HepG2 (cell line): ENCODE results near the gene GLE1. TPM values are rescaled to one million over a fixed set of nuclear protein-coding genes. Genes with fewer than 3 reads are reported as not detected.

Experiments
- EEA1 ChIP-seq: sonication (generic); formaldehyde crosslinking; IDR thresholded peaks from 2 replicates; pipeline ENCODE4 v1.5.1; 2020; ENCODE audit warnings: mild to moderate bottlenecking, missing genetic modification reagents, borderline replicate concordance
- HOXA5 ChIP-seq: sonication (generic); formaldehyde crosslinking; IDR thresholded peaks from 2 replicates; pipeline ENCODE4 v1.4.0; 2020; ENCODE audit warnings: missing genetic modification reagents
- IKZF1 ChIP-seq: fragments of 450-650 bp; IDR thresholded peaks from 2 replicates; pipeline ENCODE4 v1.7.1; 2016
- KLF9 ChIP-seq: IDR thresholded peaks from 2 replicates; pipeline ENCODE4 v1.6.1; 2016; ENCODE audit warnings: low read depth
- MED13 ChIP-seq: sonication (generic); formaldehyde crosslinking; IDR thresholded peaks from 2 replicates; pipeline ENCODE4 v1.5.0; 2020; ENCODE audit warnings: missing genetic modification reagents
- MIER3 ChIP-seq: IDR thresholded peaks from 2 replicates; pipeline ENCODE4 v1.6.1; 2016; ENCODE audit warnings: missing compliant biosample characterization, borderline replicate concordance
- MXD4 ChIP-seq: IDR thresholded peaks from 2 replicates; pipeline ENCODE4 v1.6.1; 2016; ENCODE audit warnings: mild to moderate bottlenecking, missing biosample characterization, missing genetic modification reagents
- NCOA1 ChIP-seq: sonication (generic); formaldehyde crosslinking; IDR thresholded peaks from 2 replicates; pipeline ENCODE4 v1.9.0; 2021; ENCODE audit warnings: missing genetic modification reagents
- NFE2L2 ChIP-seq: fragments of 150-350 bp; IDR thresholded peaks from 2 replicates; pipeline ENCODE4 v1.6.1; 2014; ENCODE audit warnings: low read length
- RAD21 ChIP-seq: fragments of 450-650 bp; formaldehyde crosslinking; IDR thresholded peaks from 2 replicates; pipeline ENCODE4 v1.5.0; 2020; ENCODE audit warnings: mild to moderate bottlenecking
- RFX5 ChIP-seq: IDR thresholded peaks from 2 replicates; pipeline ENCODE4 v1.6.1; 2011; ENCODE audit warnings: low read depth, low read length, improper control_type of control experiment
- TCF12 ChIP-seq, 2 experiments: fragments of 450-650 bp in 1 of 2; sonication (generic) in 1 of 2; formaldehyde crosslinking in 1 of 2; IDR thresholded peaks; 2 replicates each; pipeline versions ENCODE4 v1.6.1 to v1.8.0; 2017 to 2022; ENCODE audit warnings: antibody characterized with exemption in 1 of 2, mild to moderate bottlenecking in 1 of 2, missing genetic modification reagents in 1 of 2, moderate library complexity in 1 of 2
- TOE1 ChIP-seq: sonication (generic); formaldehyde crosslinking; IDR thresholded peaks from 2 replicates; pipeline ENCODE4 v1.4.0; 2020; ENCODE audit warnings: mild to moderate bottlenecking, missing genetic modification reagents
- ZFP36 ChIP-seq: fragments of 150-350 bp; IDR thresholded peaks from 2 replicates; pipeline ENCODE4 v1.6.1; 2018; ENCODE audit warnings: borderline replicate concordance, low read length, low read depth; ENCODE audit not compliant: partially characterized antibody
- ZNF292 ChIP-seq: sonication (generic); formaldehyde crosslinking; IDR thresholded peaks from 2 replicates; pipeline ENCODE4 v1.8.1; 2022; ENCODE audit warnings: mild to moderate bottlenecking, low read depth, missing genetic modification reagents, borderline replicate concordance
- ZNF331 ChIP-seq: sonication (generic); formaldehyde crosslinking; IDR thresholded peaks from 2 replicates; pipeline ENCODE4 v1.4.0; 2020; ENCODE audit warnings: missing genetic modification reagents
- ZNF432 ChIP-seq: sonication (generic); formaldehyde crosslinking; IDR thresholded peaks from 2 replicates; pipeline ENCODE4 v1.5.0; 2020; ENCODE audit warnings: missing genetic modification reagents, mild to moderate bottlenecking, borderline replicate concordance
- ZNF724P ChIP-seq: sonication (generic); formaldehyde crosslinking; IDR thresholded peaks from 2 replicates; pipeline ENCODE4 v1.8.0; 2022; ENCODE audit warnings: missing genetic modification reagents, borderline replicate concordance
- ZNF766 ChIP-seq: sonication (generic); formaldehyde crosslinking; IDR thresholded peaks from 2 replicates; pipeline ENCODE4 v1.5.0; 2020; ENCODE audit warnings: missing genetic modification reagents, borderline replicate concordance
- ZNF768 ChIP-seq: sonication (generic); formaldehyde crosslinking; IDR thresholded peaks from 2 replicates; pipeline ENCODE4 v1.4.0; 2020; ENCODE audit warnings: missing genetic modification reagents
- polyA plus RNA-seq, 8 experiments: library from polyadenylated mRNA; depleted of rRNA in 3 of 8; stranded (reverse) in 7 of 8; unstranded in 1 of 8; fragments of >200 nt; fragmentation: Illumina TruSeq in 4 of 8; extraction: Trizol in 4 of 8; gene quantifications; 2 replicates each; pipeline versions ENCODE4 v1.2.1 to v1.2.3, GENCODE V29; 2011 to 2016; ENCODE audit warnings: low read depth in 4 of 8, missing spikeins in 1 of 8, mixed read lengths in 1 of 8; ENCODE audit not compliant: insufficient read depth in 1 of 8
- total RNA-seq, 5 experiments: library from RNA; depleted of rRNA; stranded (reverse); fragments of >200 nt; fragmentation: Illumina TruSeq; extraction: Trizol; gene quantifications; 2 replicates each; pipeline ENCODE4 v1.2.3, GENCODE V29; 2016; ENCODE audit warnings: low read depth in 1 of 5
- TF ChIP-seq, protein P1 (sequence below): IDR thresholded peaks from 2 replicates; pipeline ENCODE4 v1.6.1; 2016; ENCODE audit warnings: low read depth, missing genetic modification reagents, missing compliant biosample characterization
- TF ChIP-seq, protein P2 (sequence below), 2 experiments: sonication (generic) in 1 of 2; formaldehyde crosslinking in 1 of 2; IDR thresholded peaks; 2 replicates each; pipeline versions ENCODE4 v1.4.0 to v1.6.1; 2016 to 2020; ENCODE audit warnings: borderline replicate concordance in 1 of 2, low read depth in 1 of 2, mild to moderate bottlenecking in 1 of 2, missing genetic modification reagents in 1 of 2

GLE1 gene
- total and polyA plus RNA-seq, 2 of the 13 experiments (the other 11 are each of a cell fraction or from before 2014, with no cell fraction given) = 14.7 to 28.8 TPM

DNA sequence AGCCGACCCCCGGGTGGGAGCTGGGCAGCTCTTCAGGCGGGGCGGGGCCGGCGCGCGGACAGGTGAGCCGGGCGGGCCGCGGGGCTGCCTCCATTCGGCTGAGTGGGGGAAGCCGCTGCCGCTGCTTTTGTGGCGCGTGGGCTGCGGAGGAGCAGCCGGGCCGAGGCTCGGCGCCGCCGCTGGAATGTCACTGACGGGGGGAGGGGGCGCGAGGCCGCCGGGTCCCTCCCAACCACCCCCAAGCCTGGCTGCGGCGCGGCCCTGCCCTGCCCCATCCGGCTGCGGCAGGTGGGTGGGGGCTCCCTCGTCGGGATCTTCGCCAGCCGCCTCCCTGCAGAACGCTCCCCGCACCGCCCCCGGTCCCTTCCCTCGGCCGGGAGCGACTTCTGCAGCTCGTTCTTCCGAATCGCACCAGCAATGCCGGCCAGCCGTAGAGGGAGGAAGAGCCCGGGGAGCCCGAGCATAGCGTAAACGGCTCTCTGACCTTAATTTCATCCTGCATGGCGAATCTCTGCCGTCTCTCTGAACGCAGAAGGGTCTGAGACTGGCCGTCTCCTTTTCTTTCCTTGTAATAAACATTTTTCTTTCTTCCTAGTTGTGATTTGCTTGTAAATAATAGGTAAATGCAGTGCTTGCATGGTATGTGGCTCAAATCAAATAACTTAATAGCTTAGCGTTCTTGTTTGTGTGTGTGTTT, 48.4 kb downstream of the GLE1 start (continued):
- no peak for TF ChIP-seq ZNF432 (CRISPR knock-in tag)
- TF ChIP-seq, protein P1, sequence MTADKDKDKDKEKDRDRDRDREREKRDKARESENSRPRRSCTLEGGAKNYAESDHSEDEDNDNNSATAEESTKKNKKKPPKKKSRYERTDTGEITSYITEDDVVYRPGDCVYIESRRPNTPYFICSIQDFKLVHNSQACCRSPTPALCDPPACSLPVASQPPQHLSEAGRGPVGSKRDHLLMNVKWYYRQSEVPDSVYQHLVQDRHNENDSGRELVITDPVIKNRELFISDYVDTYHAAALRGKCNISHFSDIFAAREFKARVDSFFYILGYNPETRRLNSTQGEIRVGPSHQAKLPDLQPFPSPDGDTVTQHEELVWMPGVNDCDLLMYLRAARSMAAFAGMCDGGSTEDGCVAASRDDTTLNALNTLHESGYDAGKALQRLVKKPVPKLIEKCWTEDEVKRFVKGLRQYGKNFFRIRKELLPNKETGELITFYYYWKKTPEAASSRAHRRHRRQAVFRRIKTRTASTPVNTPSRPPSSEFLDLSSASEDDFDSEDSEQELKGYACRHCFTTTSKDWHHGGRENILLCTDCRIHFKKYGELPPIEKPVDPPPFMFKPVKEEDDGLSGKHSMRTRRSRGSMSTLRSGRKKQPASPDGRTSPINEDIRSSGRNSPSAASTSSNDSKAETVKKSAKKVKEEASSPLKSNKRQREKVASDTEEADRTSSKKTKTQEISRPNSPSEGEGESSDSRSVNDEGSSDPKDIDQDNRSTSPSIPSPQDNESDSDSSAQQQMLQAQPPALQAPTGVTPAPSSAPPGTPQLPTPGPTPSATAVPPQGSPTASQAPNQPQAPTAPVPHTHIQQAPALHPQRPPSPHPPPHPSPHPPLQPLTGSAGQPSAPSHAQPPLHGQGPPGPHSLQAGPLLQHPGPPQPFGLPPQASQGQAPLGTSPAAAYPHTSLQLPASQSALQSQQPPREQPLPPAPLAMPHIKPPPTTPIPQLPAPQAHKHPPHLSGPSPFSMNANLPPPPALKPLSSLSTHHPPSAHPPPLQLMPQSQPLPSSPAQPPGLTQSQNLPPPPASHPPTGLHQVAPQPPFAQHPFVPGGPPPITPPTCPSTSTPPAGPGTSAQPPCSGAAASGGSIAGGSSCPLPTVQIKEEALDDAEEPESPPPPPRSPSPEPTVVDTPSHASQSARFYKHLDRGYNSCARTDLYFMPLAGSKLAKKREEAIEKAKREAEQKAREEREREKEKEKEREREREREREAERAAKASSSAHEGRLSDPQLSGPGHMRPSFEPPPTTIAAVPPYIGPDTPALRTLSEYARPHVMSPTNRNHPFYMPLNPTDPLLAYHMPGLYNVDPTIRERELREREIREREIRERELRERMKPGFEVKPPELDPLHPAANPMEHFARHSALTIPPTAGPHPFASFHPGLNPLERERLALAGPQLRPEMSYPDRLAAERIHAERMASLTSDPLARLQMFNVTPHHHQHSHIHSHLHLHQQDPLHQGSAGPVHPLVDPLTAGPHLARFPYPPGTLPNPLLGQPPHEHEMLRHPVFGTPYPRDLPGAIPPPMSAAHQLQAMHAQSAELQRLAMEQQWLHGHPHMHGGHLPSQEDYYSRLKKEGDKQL = no peak
- TF ChIP-seq ZNF724P = no peak
- no peak for TF ChIP-seq RAD21
- no peak for TF ChIP-seq NCOA1 (CRISPR knock-in tag)
- TF ChIP-seq RFX5 = no peak
- no peak for TF ChIP-seq KLF9 (CRISPR knock-in tag)
- no peak for TF ChIP-seq MIER3 (CRISPR knock-in tag)
- no peak; the same call in 1 of the 2 replicates for TF ChIP-seq MXD4 (CRISPR knock-in tag)
- TF ChIP-seq ZNF768 (CRISPR knock-in tag) = no peak
- no peak for TF ChIP-seq HOXA5 (CRISPR knock-in tag)
- no peak for TF ChIP-seq ZFP36
- TF ChIP-seq MED13 = no peak
- TF ChIP-seq, protein P2, sequence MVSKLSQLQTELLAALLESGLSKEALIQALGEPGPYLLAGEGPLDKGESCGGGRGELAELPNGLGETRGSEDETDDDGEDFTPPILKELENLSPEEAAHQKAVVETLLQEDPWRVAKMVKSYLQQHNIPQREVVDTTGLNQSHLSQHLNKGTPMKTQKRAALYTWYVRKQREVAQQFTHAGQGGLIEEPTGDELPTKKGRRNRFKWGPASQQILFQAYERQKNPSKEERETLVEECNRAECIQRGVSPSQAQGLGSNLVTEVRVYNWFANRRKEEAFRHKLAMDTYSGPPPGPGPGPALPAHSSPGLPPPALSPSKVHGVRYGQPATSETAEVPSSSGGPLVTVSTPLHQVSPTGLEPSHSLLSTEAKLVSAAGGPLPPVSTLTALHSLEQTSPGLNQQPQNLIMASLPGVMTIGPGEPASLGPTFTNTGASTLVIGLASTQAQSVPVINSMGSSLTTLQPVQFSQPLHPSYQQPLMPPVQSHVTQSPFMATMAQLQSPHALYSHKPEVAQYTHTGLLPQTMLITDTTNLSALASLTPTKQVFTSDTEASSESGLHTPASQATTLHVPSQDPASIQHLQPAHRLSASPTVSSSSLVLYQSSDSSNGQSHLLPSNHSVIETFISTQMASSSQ (IDR thresholded peaks at IDR 0.05; ENCODE audit: low read depth) = no peak
- TF ChIP-seq, protein P2 (CRISPR knock-in tag; IDR thresholded peaks at IDR 0.05; ENCODE audit: borderline replicate concordance) = 0 out of 2 replicates have a peak, but pooled peaks have one; percentile 32
- TF ChIP-seq ZNF292 (CRISPR knock-in tag) = no peak
- TF ChIP-seq ZNF766 (CRISPR knock-in tag) = no peak
- TF ChIP-seq TOE1 = no peak
- TF ChIP-seq EEA1 (CRISPR knock-in tag) = no peak
- TF ChIP-seq IKZF1 = no peak
- no peak for TF ChIP-seq TCF12 (IDR thresholded peaks at IDR 0.05)
- no peak; the same call in 1 of the 2 replicates for TF ChIP-seq TCF12 (CRISPR knock-in tag; IDR thresholded peaks at IDR 0.05)
- no peak for TF ChIP-seq ZNF331
- no peak for TF ChIP-seq NFE2L2
